WTC11 (cell line): ENCODE data around the gene MSI2. TPM values are rescaled to one million over a fixed set of nuclear protein-coding genes. Genes with fewer than 3 reads are reported as not detected.
A peak's percentile ranks its signal among the peaks of the same experiment; 100 is the strongest.

Experiments used
- ATAC-seq: fragments of 200-7000 bp; cut with Tn5 transposase; 2 replicates; pipeline ENCODE4 v1.10.0; 2021; ENCODE audit warnings: mild to moderate bottlenecking, moderate library complexity
- CTCF ChIA-PET: fragments of 300-600 bp; sonication (Branson Sonifier 250); formaldehyde crosslinking; loops from one replicate; lab custom pipeline; 2021; ENCODE audit warnings: antibody characterized with exemption; lab: Charles Lee
- POLR2A ChIA-PET: fragments of 350-600 bp; sonication (Branson Sonifier 250); formaldehyde crosslinking; loops from one replicate; lab custom pipeline; 2021; ENCODE audit warnings: antibody characterized with exemption; lab: Charles Lee
- DNase-seq: peaks from one replicate; pipeline ENCODE4 v3.0.0; 2021; ENCODE audit warnings: low spot score
- H3K27ac Mint-ChIP-seq: 2 replicates; pipeline ENCODE4 v1.8.0; 2021; ENCODE audit warnings: mixed read lengths
- H3K27me3 Mint-ChIP-seq: 2 replicates; pipeline ENCODE4 v1.8.0; 2021; ENCODE audit warnings: low read depth, mild to moderate bottlenecking, moderate library complexity, mixed read lengths
- H3K36me3 Mint-ChIP-seq: 2 replicates; pipeline ENCODE4 v1.8.0; 2021; ENCODE audit warnings: mixed read lengths
- H3K4me1 Mint-ChIP-seq: 2 replicates; pipeline ENCODE4 v1.8.0; 2022; ENCODE audit warnings: mixed read lengths
- H3K4me3 Mint-ChIP-seq: 2 replicates; pipeline ENCODE4 v1.8.0; 2021; ENCODE audit warnings: mild to moderate bottlenecking, moderate library complexity, mixed read lengths
- H3K9me3 Mint-ChIP-seq: 2 replicates; pipeline ENCODE4 v1.8.0; 2021; ENCODE audit warnings: mixed read lengths
- NFATC4 ChIP-seq: fragments of 250-450 bp; sonication (Bioruptor Pico); IDR thresholded peaks from 2 replicates; pipeline ENCODE4 v1.9.0; 2021; ENCODE audit warnings: mild to moderate bottlenecking
- OVOL2 ChIP-seq: fragments of 250-450 bp; sonication (Bioruptor Pico); IDR thresholded peaks from 2 replicates; pipeline ENCODE4 v1.9.0; 2021; ENCODE audit warnings: mild to moderate bottlenecking, borderline replicate concordance
- PRRX2 ChIP-seq: fragments of 250-450 bp; sonication (Bioruptor Pico); IDR thresholded peaks from 2 replicates; pipeline ENCODE4 v1.8.0; 2021; ENCODE audit warnings: mild to moderate bottlenecking
- USF1 ChIP-seq: sonication (generic); formaldehyde crosslinking; IDR thresholded peaks from 2 replicates; pipeline ENCODE4 v1.8.0; 2022; ENCODE audit warnings: mild to moderate bottlenecking, missing genetic modification reagents
- ZNF671 ChIP-seq: fragments of 250-450 bp; sonication (Bioruptor Pico); IDR thresholded peaks from 2 replicates; pipeline ENCODE4 v1.8.0; 2021; ENCODE audit warnings: mild to moderate bottlenecking
- total RNA-seq: library from RNA; stranded (reverse); gene quantifications from 3 replicates; pipeline ENCODE4 v1.2.3, GENCODE V29; 2021
- TF ChIP-seq, protein P1 (sequence below): fragments of 250-450 bp; sonication (Bioruptor Pico); IDR thresholded peaks from 2 replicates; pipeline ENCODE4 v1.9.0; 2021; ENCODE audit warnings: mild to moderate bottlenecking, borderline replicate concordance
- TF ChIP-seq, protein P2 (sequence below): sonication (generic); formaldehyde crosslinking; IDR thresholded peaks from 2 replicates; pipeline ENCODE4 v1.8.1; 2022; ENCODE audit warnings: low read depth, mild to moderate bottlenecking, moderate library complexity, missing genetic modification reagents, borderline replicate concordance
- TF ChIP-seq, protein P3 (sequence below): sonication (generic); formaldehyde crosslinking; IDR thresholded peaks from 2 replicates; pipeline ENCODE4 v1.8.1; 2023; ENCODE audit warnings: mild to moderate bottlenecking, missing genetic modification reagents, moderate library complexity
- TF ChIP-seq, protein P4 (sequence below): sonication (generic); formaldehyde crosslinking; IDR thresholded peaks from 2 replicates; pipeline ENCODE4 v1.8.0; 2022; ENCODE audit warnings: missing genetic modification reagents

Gene MSI2
- total RNA-seq, 1 experiment from 2014 or later: 82.1 TPM

GRCh38 chr17:57366558-57367351 lies 110.4 kb downstream of the MSI2 start:
- no peak overlapping the region; the same call in none of the 2 replicates for H3K27ac Mint-ChIP-seq
- DNase-seq: no peak
- H3K4me3 Mint-ChIP-seq: no peak overlapping the region
- no peak for ATAC-seq
- ChIA-PET POLR2A (no interaction called here), CTCF (interaction anchor here (1.4 kb wide), 1 partner anchor 381 kb away, joined by 3 read pairs; no protein-coding TSS in a partner anchor)
- H3K9me3 Mint-ChIP-seq: 0 out of 2 replicates have a peak, but pooled peaks cover 3% of the 10 kb centered on the region
- H3K4me1 Mint-ChIP-seq: peaks cover 63% of the 10 kb centered on the region
- H3K27me3 Mint-ChIP-seq: no peaks in the 10 kb centered on the region
- TF ChIP-seq, protein P1, sequence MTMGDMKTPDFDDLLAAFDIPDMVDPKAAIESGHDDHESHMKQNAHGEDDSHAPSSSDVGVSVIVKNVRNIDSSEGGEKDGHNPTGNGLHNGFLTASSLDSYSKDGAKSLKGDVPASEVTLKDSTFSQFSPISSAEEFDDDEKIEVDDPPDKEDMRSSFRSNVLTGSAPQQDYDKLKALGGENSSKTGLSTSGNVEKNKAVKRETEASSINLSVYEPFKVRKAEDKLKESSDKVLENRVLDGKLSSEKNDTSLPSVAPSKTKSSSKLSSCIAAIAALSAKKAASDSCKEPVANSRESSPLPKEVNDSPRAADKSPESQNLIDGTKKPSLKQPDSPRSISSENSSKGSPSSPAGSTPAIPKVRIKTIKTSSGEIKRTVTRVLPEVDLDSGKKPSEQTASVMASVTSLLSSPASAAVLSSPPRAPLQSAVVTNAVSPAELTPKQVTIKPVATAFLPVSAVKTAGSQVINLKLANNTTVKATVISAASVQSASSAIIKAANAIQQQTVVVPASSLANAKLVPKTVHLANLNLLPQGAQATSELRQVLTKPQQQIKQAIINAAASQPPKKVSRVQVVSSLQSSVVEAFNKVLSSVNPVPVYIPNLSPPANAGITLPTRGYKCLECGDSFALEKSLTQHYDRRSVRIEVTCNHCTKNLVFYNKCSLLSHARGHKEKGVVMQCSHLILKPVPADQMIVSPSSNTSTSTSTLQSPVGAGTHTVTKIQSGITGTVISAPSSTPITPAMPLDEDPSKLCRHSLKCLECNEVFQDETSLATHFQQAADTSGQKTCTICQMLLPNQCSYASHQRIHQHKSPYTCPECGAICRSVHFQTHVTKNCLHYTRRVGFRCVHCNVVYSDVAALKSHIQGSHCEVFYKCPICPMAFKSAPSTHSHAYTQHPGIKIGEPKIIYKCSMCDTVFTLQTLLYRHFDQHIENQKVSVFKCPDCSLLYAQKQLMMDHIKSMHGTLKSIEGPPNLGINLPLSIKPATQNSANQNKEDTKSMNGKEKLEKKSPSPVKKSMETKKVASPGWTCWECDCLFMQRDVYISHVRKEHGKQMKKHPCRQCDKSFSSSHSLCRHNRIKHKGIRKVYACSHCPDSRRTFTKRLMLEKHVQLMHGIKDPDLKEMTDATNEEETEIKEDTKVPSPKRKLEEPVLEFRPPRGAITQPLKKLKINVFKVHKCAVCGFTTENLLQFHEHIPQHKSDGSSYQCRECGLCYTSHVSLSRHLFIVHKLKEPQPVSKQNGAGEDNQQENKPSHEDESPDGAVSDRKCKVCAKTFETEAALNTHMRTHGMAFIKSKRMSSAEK (CRISPR knock-in tag): no peak
- peaks cover 4% of the 10 kb centered on the region; the same call in 1 of the 2 replicates for H3K36me3 Mint-ChIP-seq

DNA sequence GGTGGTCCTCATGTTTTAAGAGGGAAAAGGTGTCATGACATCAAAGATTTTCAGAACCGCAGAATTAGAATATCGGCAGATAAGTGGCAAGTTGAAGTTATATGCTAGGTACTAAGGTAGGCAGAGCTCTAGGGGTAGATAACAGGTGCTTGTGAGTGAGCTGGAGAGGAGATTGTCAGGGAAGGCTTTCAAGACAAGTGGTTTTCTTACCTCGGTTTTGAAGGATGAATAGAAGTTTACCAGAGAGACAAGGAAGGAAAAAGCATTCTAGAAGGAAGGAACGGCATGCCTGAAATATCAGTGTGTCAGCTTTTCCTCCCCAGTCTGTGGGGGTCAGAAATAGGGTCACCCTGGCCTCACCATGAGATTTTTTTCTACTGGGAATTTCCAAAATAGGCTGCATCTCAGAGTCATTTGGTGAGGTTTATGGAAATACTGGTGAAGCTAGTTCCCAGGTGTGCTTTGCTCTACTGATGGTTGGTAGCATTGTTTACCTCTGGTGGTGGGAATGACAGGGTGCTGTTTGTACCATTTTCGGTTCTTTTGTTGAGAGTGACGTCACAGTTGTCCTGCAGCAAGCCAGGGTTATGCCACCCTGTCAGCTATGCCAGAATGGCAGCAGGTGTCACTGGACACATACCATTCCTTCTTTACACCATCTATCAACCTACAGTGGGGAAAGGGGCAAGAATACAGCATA lies 112.5 kb downstream of the MSI2 start:
- peaks cover 17% of the 10 kb centered on the region for H3K36me3 Mint-ChIP-seq
- POLR2A ChIA-PET: no interaction called here
- CTCF ChIA-PET: interaction anchor here (1.4 kb wide), 1 partner anchor 10 kb away, joined by 3 read pairs; no protein-coding TSS in a partner anchor
- H3K9me3 Mint-ChIP-seq: peaks cover 14% of the 10 kb centered on the region
- H3K4me3 Mint-ChIP-seq: no peak overlapping the region
- peak overlapping the region; percentile 55; the same call in 1 of the 2 replicates for H3K27ac Mint-ChIP-seq
- TF ChIP-seq, protein P2, sequence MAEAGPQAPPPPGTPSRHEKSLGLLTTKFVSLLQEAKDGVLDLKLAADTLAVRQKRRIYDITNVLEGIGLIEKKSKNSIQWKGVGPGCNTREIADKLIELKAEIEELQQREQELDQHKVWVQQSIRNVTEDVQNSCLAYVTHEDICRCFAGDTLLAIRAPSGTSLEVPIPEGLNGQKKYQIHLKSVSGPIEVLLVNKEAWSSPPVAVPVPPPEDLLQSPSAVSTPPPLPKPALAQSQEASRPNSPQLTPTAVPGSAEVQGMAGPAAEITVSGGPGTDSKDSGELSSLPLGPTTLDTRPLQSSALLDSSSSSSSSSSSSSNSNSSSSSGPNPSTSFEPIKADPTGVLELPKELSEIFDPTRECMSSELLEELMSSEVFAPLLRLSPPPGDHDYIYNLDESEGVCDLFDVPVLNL: no peak
- TF ChIP-seq ZNF671 (CRISPR knock-in tag) (no peak), PRRX2 (CRISPR knock-in tag) (no peak), OVOL2 (CRISPR knock-in tag) (no peak), NFATC4 (CRISPR knock-in tag) (no peak), USF1 (CRISPR knock-in tag) (no peak)
- TF ChIP-seq, protein P3, sequence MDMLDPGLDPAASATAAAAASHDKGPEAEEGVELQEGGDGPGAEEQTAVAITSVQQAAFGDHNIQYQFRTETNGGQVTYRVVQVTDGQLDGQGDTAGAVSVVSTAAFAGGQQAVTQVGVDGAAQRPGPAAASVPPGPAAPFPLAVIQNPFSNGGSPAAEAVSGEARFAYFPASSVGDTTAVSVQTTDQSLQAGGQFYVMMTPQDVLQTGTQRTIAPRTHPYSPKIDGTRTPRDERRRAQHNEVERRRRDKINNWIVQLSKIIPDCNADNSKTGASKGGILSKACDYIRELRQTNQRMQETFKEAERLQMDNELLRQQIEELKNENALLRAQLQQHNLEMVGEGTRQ (CRISPR knock-in tag): no peak
- TF ChIP-seq, protein P4, sequence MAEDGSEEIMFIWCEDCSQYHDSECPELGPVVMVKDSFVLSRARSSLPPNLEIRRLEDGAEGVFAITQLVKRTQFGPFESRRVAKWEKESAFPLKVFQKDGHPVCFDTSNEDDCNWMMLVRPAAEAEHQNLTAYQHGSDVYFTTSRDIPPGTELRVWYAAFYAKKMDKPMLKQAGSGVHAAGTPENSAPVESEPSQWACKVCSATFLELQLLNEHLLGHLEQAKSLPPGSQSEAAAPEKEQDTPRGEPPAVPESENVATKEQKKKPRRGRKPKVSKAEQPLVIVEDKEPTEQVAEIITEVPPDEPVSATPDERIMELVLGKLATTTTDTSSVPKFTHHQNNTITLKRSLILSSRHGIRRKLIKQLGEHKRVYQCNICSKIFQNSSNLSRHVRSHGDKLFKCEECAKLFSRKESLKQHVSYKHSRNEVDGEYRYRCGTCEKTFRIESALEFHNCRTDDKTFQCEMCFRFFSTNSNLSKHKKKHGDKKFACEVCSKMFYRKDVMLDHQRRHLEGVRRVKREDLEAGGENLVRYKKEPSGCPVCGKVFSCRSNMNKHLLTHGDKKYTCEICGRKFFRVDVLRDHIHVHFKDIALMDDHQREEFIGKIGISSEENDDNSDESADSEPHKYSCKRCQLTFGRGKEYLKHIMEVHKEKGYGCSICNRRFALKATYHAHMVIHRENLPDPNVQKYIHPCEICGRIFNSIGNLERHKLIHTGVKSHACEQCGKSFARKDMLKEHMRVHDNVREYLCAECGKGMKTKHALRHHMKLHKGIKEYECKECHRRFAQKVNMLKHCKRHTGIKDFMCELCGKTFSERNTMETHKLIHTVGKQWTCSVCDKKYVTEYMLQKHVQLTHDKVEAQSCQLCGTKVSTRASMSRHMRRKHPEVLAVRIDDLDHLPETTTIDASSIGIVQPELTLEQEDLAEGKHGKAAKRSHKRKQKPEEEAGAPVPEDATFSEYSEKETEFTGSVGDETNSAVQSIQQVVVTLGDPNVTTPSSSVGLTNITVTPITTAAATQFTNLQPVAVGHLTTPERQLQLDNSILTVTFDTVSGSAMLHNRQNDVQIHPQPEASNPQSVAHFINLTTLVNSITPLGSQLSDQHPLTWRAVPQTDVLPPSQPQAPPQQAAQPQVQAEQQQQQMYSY (CRISPR knock-in tag): no peak
- H3K4me1 Mint-ChIP-seq: peaks cover 54% of the 10 kb centered on the region
- H3K27me3 Mint-ChIP-seq: no peaks in the 10 kb centered on the region
- no peak for DNase-seq
- ATAC-seq: no peak
